ENCODE measurements around the gene CLEC17A. TPM values are rescaled to one million over a fixed set of nuclear protein-coding genes. Genes with fewer than 3 reads are reported as not detected.

Gene CLEC17A
- total RNA-seq, 4 donors from 2014 or later = not detected

DNA sequence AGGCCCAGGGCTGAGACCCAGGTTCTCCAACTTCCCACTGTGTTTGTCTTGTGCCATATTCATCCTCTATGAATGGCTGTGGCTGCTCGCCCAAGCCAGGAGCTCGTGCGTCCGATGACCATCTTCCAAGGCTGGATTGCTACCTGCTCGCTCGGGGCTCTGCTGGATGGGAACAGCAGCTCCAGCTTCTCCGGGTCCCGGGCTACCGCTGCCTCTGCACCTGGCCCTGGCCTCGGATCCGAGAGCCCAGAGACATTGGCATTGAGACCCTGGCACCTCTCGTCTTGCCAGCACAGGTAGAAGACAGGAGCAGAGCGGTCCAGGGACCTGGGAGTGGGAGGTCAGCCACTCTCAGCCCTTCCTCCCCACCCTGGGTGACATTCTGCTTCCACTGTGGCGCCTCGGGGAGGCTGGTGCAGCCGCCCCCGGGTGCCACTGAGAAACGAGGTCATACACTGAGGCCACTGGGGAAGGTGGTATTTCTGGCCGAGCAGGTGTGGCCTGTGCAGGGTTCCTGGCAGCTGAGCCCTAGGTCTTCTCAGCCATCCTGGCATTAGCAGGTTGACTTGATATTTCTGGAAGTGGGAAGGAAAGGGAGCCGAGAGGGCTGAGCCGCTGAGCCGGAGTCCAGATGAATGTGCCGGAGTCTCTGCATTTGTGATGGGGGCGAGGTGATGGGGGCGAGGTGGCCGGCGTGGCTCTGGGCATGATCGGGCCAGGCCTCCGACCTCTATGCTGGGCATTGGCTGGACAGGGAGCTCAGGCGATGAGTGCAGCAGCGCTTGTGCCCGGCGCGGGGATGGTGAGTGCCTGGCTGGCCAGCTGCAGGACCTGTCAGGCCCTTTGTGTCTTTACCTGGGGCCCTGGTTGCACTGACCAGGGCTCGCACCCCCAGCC is 29.6 kb upstream of the CLEC17A start:
- Histone ChIP-seq H3K27me3 (no peaks in the 10 kb centered on the region), H3K9me3 (no peaks in the 10 kb centered on the region), H3K27ac (no peak overlapping the region), H3K36me3 (peaks cover 0 to 39% of the 10 kb centered on the region in 2 donors), H3K4me3 (no peak overlapping the region), H3K4me1 (peaks cover 0 to 25% (median 5%) of the 10 kb centered on the region in 3 donors)
- WGBS, 2 donors (ENCODE audit: low coverage in 1 of 2) = 100% methylated on average over 1 to 3 of the region's 35 CpGs
- TF ChIP-seq EP300 (IDR thresholded peaks at IDR 0.05) (no peak), POLR2AphosphoS5 (IDR thresholded peaks at IDR 0.05) (no peak), POLR2A (IDR thresholded peaks at IDR 0.05) (no peak)
- TF ChIP-seq, protein P1, sequence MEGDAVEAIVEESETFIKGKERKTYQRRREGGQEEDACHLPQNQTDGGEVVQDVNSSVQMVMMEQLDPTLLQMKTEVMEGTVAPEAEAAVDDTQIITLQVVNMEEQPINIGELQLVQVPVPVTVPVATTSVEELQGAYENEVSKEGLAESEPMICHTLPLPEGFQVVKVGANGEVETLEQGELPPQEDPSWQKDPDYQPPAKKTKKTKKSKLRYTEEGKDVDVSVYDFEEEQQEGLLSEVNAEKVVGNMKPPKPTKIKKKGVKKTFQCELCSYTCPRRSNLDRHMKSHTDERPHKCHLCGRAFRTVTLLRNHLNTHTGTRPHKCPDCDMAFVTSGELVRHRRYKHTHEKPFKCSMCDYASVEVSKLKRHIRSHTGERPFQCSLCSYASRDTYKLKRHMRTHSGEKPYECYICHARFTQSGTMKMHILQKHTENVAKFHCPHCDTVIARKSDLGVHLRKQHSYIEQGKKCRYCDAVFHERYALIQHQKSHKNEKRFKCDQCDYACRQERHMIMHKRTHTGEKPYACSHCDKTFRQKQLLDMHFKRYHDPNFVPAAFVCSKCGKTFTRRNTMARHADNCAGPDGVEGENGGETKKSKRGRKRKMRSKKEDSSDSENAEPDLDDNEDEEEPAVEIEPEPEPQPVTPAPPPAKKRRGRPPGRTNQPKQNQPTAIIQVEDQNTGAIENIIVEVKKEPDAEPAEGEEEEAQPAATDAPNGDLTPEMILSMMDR (IDR thresholded peaks at IDR 0.05) = no peak
- no peak for ATAC-seq

DNA sequence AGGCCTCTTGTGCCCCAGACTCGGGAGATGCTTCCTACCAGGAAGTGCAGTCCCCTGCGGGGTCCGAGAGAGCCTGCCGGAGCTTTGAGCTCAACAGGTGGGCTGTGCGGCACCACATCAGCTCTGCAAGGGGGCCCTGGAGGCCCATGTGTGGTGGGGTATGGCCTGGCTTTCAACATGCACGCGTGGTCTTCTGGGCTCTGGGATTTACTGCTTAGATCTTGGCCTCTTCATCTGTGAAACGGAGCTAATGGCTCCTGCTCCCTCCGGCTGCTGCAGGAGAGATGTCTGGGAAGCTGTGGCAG is 29.0 kb upstream of the CLEC17A start:
- peaks cover 0 to 25% (median 5%) of the 10 kb centered on the region in 3 donors for H3K4me1 ChIP-seq
- no CpG with 5 or more reads among the region's 9 CpGs for WGBS, 2 donors (ENCODE audit: low coverage in 1 of 2)
- no peaks in the 10 kb centered on the region for H3K9me3 ChIP-seq
- H3K4me3 ChIP-seq = no peak overlapping the region
- H3K27ac ChIP-seq = no peak overlapping the region
- H3K27me3 ChIP-seq = no peaks in the 10 kb centered on the region
- ATAC-seq = no peak
- H3K36me3 ChIP-seq = peaks cover 0 to 33% of the 10 kb centered on the region in 2 donors
- TF ChIP-seq POLR2A (IDR thresholded peaks at IDR 0.05) (no peak), POLR2AphosphoS5 (IDR thresholded peaks at IDR 0.05) (no peak), EP300 (IDR thresholded peaks at IDR 0.05) (no peak)
- TF ChIP-seq, protein P1 (IDR thresholded peaks at IDR 0.05) = no peak

DNA sequence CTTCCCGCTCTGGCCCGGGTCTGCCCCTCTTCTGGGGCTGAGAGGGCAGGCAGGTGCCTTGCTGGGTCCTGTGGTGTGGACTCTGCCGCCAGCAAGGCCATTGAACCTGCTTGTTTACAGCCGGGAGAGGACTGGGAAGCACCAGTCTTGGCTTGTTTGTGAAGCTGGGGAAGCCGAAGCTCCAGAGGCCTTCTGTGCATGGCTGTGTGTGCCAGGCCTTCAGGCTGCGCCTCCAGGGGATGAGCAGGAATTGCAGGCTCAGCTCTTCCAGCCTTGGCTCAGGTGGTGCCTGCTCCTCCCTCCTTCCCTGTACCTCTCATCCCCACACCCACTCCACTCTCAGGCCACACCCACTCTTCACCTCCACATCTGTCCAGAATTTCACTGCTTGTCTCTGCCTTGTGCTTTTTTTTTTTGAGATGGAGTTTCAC is 28.5 kb upstream of the CLEC17A start:
- Histone ChIP-seq H3K4me1 (peaks cover 0 to 25% (median 5%) of the 10 kb centered on the region in 3 donors), H3K36me3 (peaks cover 0 to 28% of the 10 kb centered on the region in 2 donors), H3K9me3 (no peaks in the 10 kb centered on the region), H3K4me3 (no peak overlapping the region), H3K27me3 (no peaks in the 10 kb centered on the region), H3K27ac (no peak overlapping the region)
- ATAC-seq = no peak
- WGBS, 2 donors (ENCODE audit: low coverage in 1 of 2) = 40 to 100% methylated on average over 1 to 2 of the region's 6 CpGs
- no peak for TF ChIP-seq POLR2AphosphoS5 (IDR thresholded peaks at IDR 0.05)
- TF ChIP-seq, protein P1 (IDR thresholded peaks at IDR 0.05) = no peak
- no peak for TF ChIP-seq EP300 (IDR thresholded peaks at IDR 0.05)
- no peak for TF ChIP-seq POLR2A (IDR thresholded peaks at IDR 0.05)

DNA sequence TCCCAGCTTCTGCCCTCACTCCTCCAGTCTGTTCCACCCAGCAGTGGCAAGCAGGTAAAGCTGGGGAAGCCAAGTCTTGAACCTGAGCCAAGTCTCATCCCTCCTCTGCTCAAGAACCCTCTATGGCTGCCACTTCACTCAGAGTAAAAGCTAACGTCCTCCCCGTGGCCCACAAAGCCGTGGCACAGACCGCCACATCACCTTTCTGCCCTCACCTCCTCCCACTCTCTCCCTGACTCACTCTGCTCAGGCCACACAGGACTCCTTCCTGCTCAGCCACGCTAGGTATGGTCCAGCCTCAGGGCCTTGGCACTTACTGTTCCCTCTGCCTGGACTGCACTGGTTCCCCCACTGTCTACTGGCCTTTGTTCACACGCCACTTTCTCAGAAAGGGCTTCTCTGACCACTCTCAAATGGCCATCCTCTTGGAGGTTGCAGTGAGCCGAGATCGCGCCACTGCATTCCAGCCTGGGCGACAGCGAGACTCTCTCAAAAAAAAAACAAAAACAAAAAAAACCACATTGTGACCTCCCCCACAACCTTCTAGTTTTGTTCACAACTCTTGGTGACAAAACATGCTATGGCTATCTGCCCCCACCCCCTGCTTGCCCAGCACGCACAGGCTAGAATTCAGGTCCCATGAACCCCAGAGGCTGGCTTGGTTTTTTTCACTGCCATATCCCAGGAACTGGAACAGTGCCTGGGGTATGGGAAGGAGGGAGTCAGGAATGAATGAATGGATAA is 26.8 kb upstream of the CLEC17A start:
- Histone ChIP-seq H3K4me3 (peak overlapping the region in 1 of 2 donors; percentile 28), H3K27ac (no peak overlapping the region), H3K27me3 (no peaks in the 10 kb centered on the region), H3K36me3 (peaks cover 0 to 14% of the 10 kb centered on the region in 2 donors), H3K4me1 (peaks cover 0 to 33% (median 5%) of the 10 kb centered on the region in 3 donors), H3K9me3 (no peaks in the 10 kb centered on the region)
- WGBS, 2 donors (ENCODE audit: low coverage in 1 of 2) = 78 to 79% methylated on average over 5 to 6 of the region's 12 CpGs
- no peak for ATAC-seq
- TF ChIP-seq EP300 (IDR thresholded peaks at IDR 0.05) = no peak
- no peak for TF ChIP-seq POLR2AphosphoS5 (IDR thresholded peaks at IDR 0.05)
- TF ChIP-seq, protein P1 (IDR thresholded peaks at IDR 0.05) = no peak
- TF ChIP-seq POLR2A (IDR thresholded peaks at IDR 0.05) = no peak
